ENCODE results near the gene PRKCA. TPM values are rescaled to one million over a fixed set of nuclear protein-coding genes. Genes with fewer than 3 reads are reported as not detected.

Gene PRKCA
- total RNA-seq, 1 experiment from 2014 or later: 28.6 TPM

GRCh38 chr17:66805567-66805966, 503.2 kb downstream of the PRKCA start:
- in situ Hi-C loops (cut with HindIII; ENCODE audit: low pct_unique_long_range_greater_than_20kb, low sequenced_read_pairs): no loop called here
- DNase-seq (ENCODE audit: low read depth): no peak

- in situ Hi-C loops (cut with HindIII; ENCODE audit: low pct_unique_long_range_greater_than_20kb, low sequenced_read_pairs): no loop called here
These were observed 504.8 kb downstream of the PRKCA start for GRCh38 chr17:66807182-66807581.

GRCh38 chr17:66809408-66809807, 507.0 kb downstream of the PRKCA start:
- in situ Hi-C loops (cut with HindIII; ENCODE audit: low pct_unique_long_range_greater_than_20kb, low sequenced_read_pairs): no loop called here
- DNase-seq (ENCODE audit: low read depth): no peak

More at GRCh38 chr17:66807182-66807581, 504.8 kb downstream of the PRKCA start:
- DNase-seq (ENCODE audit: low read depth): no peak

GRCh38 chr17:66810951-66811682, 508.7 kb downstream of the PRKCA start:
- in situ Hi-C loops (cut with HindIII; ENCODE audit: low pct_unique_long_range_greater_than_20kb, low sequenced_read_pairs): no loop called here
- DNase-seq (ENCODE audit: low read depth): no peak

GRCh38 chr17:66811683-66812054, 509.3 kb downstream of the PRKCA start:
- in situ Hi-C loops (cut with HindIII; ENCODE audit: low pct_unique_long_range_greater_than_20kb, low sequenced_read_pairs): no loop called here
- no peak for DNase-seq (ENCODE audit: low read depth)

GRCh38 chr17:66812571-66812970, 510.2 kb downstream of the PRKCA start:
- in situ Hi-C loops (cut with HindIII; ENCODE audit: low pct_unique_long_range_greater_than_20kb, low sequenced_read_pairs): no loop called here
- no peak for DNase-seq (ENCODE audit: low read depth)

- no peak for DNase-seq (ENCODE audit: low read depth)
- in situ Hi-C loops (cut with HindIII; ENCODE audit: low pct_unique_long_range_greater_than_20kb, low sequenced_read_pairs): no loop called here
These were observed 510.9 kb downstream of the PRKCA start for GRCh38 chr17:66813296-66813695.

GRCh38 chr17:66814026-66814425, 511.6 kb downstream of the PRKCA start:
- DNase-seq (ENCODE audit: low read depth): no peak
- in situ Hi-C loops (cut with HindIII; ENCODE audit: low pct_unique_long_range_greater_than_20kb, low sequenced_read_pairs): no loop called here

- in situ Hi-C loops (cut with HindIII; ENCODE audit: low pct_unique_long_range_greater_than_20kb, low sequenced_read_pairs): no loop called here
- DNase-seq (ENCODE audit: low read depth): no peak
These were observed 512.2 kb downstream of the PRKCA start for GRCh38 chr17:66814570-66814969.

- no peak for DNase-seq (ENCODE audit: low read depth)
These were observed 515.3 kb downstream of the PRKCA start for GRCh38 chr17:66817750-66818149.

GRCh38 chr17:66819466-66819865, 517.1 kb downstream of the PRKCA start:
- in situ Hi-C loops (cut with HindIII; ENCODE audit: low pct_unique_long_range_greater_than_20kb, low sequenced_read_pairs): no loop called here
- no peak for DNase-seq (ENCODE audit: low read depth)

More at GRCh38 chr17:66817750-66818149, 515.3 kb downstream of the PRKCA start:
- in situ Hi-C loops (cut with HindIII; ENCODE audit: low pct_unique_long_range_greater_than_20kb, low sequenced_read_pairs): no loop called here

GRCh38 chr17:66822009-66822408, 519.6 kb downstream of the PRKCA start:
- DNase-seq (ENCODE audit: low read depth): no peak
- in situ Hi-C loops (cut with HindIII; ENCODE audit: low pct_unique_long_range_greater_than_20kb, low sequenced_read_pairs): no loop called here

- in situ Hi-C loops (cut with HindIII; ENCODE audit: low pct_unique_long_range_greater_than_20kb, low sequenced_read_pairs): no loop called here
- no peak for DNase-seq (ENCODE audit: low read depth)
These were observed 524.4 kb downstream of the PRKCA start for GRCh38 chr17:66826856-66827255.

GRCh38 chr17:66829386-66829864, 527.0 kb downstream of the PRKCA start:
- DNase-seq (ENCODE audit: low read depth): no peak
- in situ Hi-C loops (cut with HindIII; ENCODE audit: low pct_unique_long_range_greater_than_20kb, low sequenced_read_pairs): no loop called here

- in situ Hi-C loops (cut with HindIII; ENCODE audit: low pct_unique_long_range_greater_than_20kb, low sequenced_read_pairs): no loop called here
- no peak for DNase-seq (ENCODE audit: low read depth)
These were observed 527.5 kb downstream of the PRKCA start for GRCh38 chr17:66829883-66830282.

GRCh38 chr17:66830451-66830850, 528.0 kb downstream of the PRKCA start:
- in situ Hi-C loops (cut with HindIII; ENCODE audit: low pct_unique_long_range_greater_than_20kb, low sequenced_read_pairs): no loop called here

GRCh38 chr17:66831383-66832210, 529.2 kb downstream of the PRKCA start:
- no peak for DNase-seq (ENCODE audit: low read depth)
- in situ Hi-C loops (cut with HindIII; ENCODE audit: low pct_unique_long_range_greater_than_20kb, low sequenced_read_pairs): no loop called here

More at GRCh38 chr17:66830451-66830850, 528.0 kb downstream of the PRKCA start:
- no peak for DNase-seq (ENCODE audit: low read depth)

- DNase-seq (ENCODE audit: low read depth): no peak
- in situ Hi-C loops (cut with HindIII; ENCODE audit: low pct_unique_long_range_greater_than_20kb, low sequenced_read_pairs): no loop called here
These were observed 530.8 kb downstream of the PRKCA start for GRCh38 chr17:66833201-66833600.

GRCh38 chr17:66834426-66834918, 532.1 kb downstream of the PRKCA start:
- DNase-seq (ENCODE audit: low read depth): no peak
- in situ Hi-C loops (cut with HindIII; ENCODE audit: low pct_unique_long_range_greater_than_20kb, low sequenced_read_pairs): no loop called here
